Heart left ventricle (tissue), 16 donors: Measurements from ENCODE around the gene TMEM80. TPM values are rescaled to one million over a fixed set of nuclear protein-coding genes. Genes with fewer than 3 reads are reported as not detected.

Source experiments
- ATAC-seq, 4 donors: fragments of 200-7000 bp; cut with Tn5 transposase; one replicate each; pipeline ENCODE4 v1.9.1; 2020 to 2022; ENCODE audit warnings: moderate library complexity in 4 of 4, mild to moderate bottlenecking in 3 of 4, moderate number of reproducible peaks in 1 of 4
- DNase-seq, 5 donors: peaks; one replicate each; pipeline ENCODE4 v3.0.0-alpha.2; 2020
- H3K27ac ChIP-seq, 12 donors: fragments of 200-600 bp; sonication (generic) in 4 of 12; one replicate each; pipeline versions ENCODE4 v1.5.0 to v1.8.0; 2016 to 2022; ENCODE audit warnings: mild to moderate bottlenecking in 2 of 12
- H3K27me3 ChIP-seq, 9 donors: fragments of 200-600 bp; sonication (generic) in 2 of 9; one replicate each; pipeline versions ENCODE4 v1.5.1 to v1.8.0; 2016 to 2022; ENCODE audit warnings: mild to moderate bottlenecking in 3 of 9
- H3K36me3 ChIP-seq, 9 donors: fragments of 200-600 bp; sonication (generic) in 2 of 9; one replicate each; pipeline versions ENCODE4 v1.5.0 to v1.8.0; 2018 to 2022; ENCODE audit warnings: mild to moderate bottlenecking in 2 of 9
- H3K4me1 ChIP-seq, 12 donors: fragments of 200-600 bp; sonication (generic) in 4 of 12; one replicate each; pipeline versions ENCODE4 v1.5.0 to v1.8.0; 2016 to 2022; ENCODE audit warnings: mild to moderate bottlenecking in 3 of 12
- H3K4me3 ChIP-seq, 12 donors: fragments of 200-600 bp; sonication (generic) in 4 of 12; one replicate each; pipeline versions ENCODE4 v1.5.0 to v1.8.0; 2017 to 2022; ENCODE audit warnings: mild to moderate bottlenecking in 9 of 12, moderate library complexity in 4 of 12
- H3K9me3 ChIP-seq, 12 donors: fragments of 200-600 bp; sonication (generic) in 4 of 12; one replicate each; pipeline versions ENCODE4 v1.5.0 to v1.8.0; 2016 to 2022; ENCODE audit warnings: mild to moderate bottlenecking in 1 of 12
- CTCF ChIP-seq, 12 donors: fragments of 200-600 bp; sonication (generic) in 4 of 12; IDR thresholded peaks; one replicate each; pipeline versions ENCODE4 v1.5.0 to v1.8.0; 2018 to 2022; ENCODE audit warnings: antibody characterized with exemption in 12 of 12, mild to moderate bottlenecking in 5 of 12
- POLR2A ChIP-seq, 2 donors: fragments of 450-650 bp; IDR thresholded peaks; one replicate each; pipeline ENCODE4 v1.6.1; 2017; ENCODE audit warnings: antibody characterized with exemption in 2 of 2, mild to moderate bottlenecking in 2 of 2, moderate library complexity in 2 of 2
- WGBS, 4 donors: extraction: QIAGEN DNeasy Blood & Tissue Kit in 2 of 4; methylation state at CpG; one replicate each; pipeline versions ENCODE4 v1.1.5 to v1.1.7; 2013 to 2018; 5-methylcytosine and 5-hydroxymethylcytosine counted together
- intact Hi-C, 10 donors: fragments of 100-400 bp; cut with DNase I; formaldehyde crosslinking; loops; one replicate each; pipeline versions ENCODE4 v1.11.1 to v1.14.2; 2022
- polyA plus RNA-seq, 2 donors: library from polyadenylated mRNA; stranded (reverse); fragments of 200-250 nt; gene quantifications; one replicate each; pipeline ENCODE4 v1.2.3, GENCODE V29; 2013
- total RNA-seq, 9 donors: library from RNA; depleted of rRNA in 2 of 9; stranded (reverse); fragments of >200 nt in 2 of 9; fragmentation: NEBNext Ultra II Directional in 3 of 9; extraction: Animal tissue kit (Norgen Biotek cat#: 25700) in 3 of 9; gene quantifications; one replicate each; pipeline versions ENCODE4 v1.1.0 to v1.2.4, GENCODE V29; 2016 to 2023
- donor health status: ischemic (EF 13 %, LVEDD 7.1; RV severe dilation, severe dysfunction).
- donor health status: healthy with polysubstance abuse.
- donor health status: DM: no; HTN: yes; CAD: no.
- donor health status: DM: no; HTN: no; CAD: no.
- donor health status: ischemic (EF 25% LVEDD 6.9; RV normal size, moderate dysfunction).
- donor health status: ischemic (EF 25% LVEDD 5.7; RV mildly dilated, moderate dysfunction).
- donor health status: healthy.
- donor health status: DM: yes; HTN: yes; CAD: no.
- donor health status: ischemic (EF 35%, LVEDD 5.7; RV mildly dilated, moderate dysfunction).
- donor health status: nonischemic (EF 11% LVEDD 7.7; RV severe dilation, severe dysfunction).
- donor health status: DM: yes; HTN: yes; CAD: no.
- donor health status: PGD.
- donor health status: ischemic (EF 29% LVEDD 5.4; RV normal size, mild dysfunction).
- donor health status: nonischemic (EF 23%, LVEDD 6.1; RV moderate dilation, normal function).

The TMEM80 gene
- total and polyA plus RNA-seq, 11 donors = 8.0 to 18.2 (median 14.9) TPM

GRCh38 chr11:696955-697491 is 1.4 kb downstream of the TMEM80 start:
- WGBS, 4 donors = 71 to 88% (median 78%) methylated on average over 11 of the region's 11 CpGs
- ATAC-seq (no peak), DNase-seq (peak in 1 of 5 donors; percentile 33)
- no peaks in the 10 kb centered on the region for H3K9me3 ChIP-seq
- intact Hi-C loops = loop anchor here in 1 of 10 donors (5.0 kb wide), 1 partner anchor 130 kb away; no protein-coding TSS in a partner anchor
- peak overlapping the region; percentile 14 to 100 (median 98) for H3K27ac ChIP-seq
- H3K36me3 ChIP-seq = peaks cover 0 to 29% (median 15%) of the 10 kb centered on the region in 9 donors
- H3K4me1 ChIP-seq = peaks cover 8 to 40% (median 32%) of the 10 kb centered on the region in 12 donors
- no peaks in the 10 kb centered on the region for H3K27me3 ChIP-seq
- TF ChIP-seq CTCF (IDR thresholded peaks at IDR 0.05) (no peak), POLR2A (IDR thresholded peaks at IDR 0.05) (no peak)
- H3K4me3 ChIP-seq = peak overlapping the region in 7 of 12 donors; percentile 72 to 99 (median 95)

- 83 to 91% (median 89%) methylated on average over 11 of the region's 11 CpGs for WGBS, 4 donors
- peak overlapping the region in 3 of 12 donors; percentile 19 to 99 (median 95) for H3K4me3 ChIP-seq
- peak overlapping the region in 9 of 12 donors; percentile 26 to 100 (median 99) for H3K27ac ChIP-seq
- TF ChIP-seq CTCF (IDR thresholded peaks at IDR 0.05) (no peak), POLR2A (IDR thresholded peaks at IDR 0.05) (no peak)
- H3K27me3 ChIP-seq = no peaks in the 10 kb centered on the region
- no peaks in the 10 kb centered on the region for H3K9me3 ChIP-seq
- DNase-seq (peak in 1 of 5 donors; percentile 15), ATAC-seq (no peak)
- H3K36me3 ChIP-seq = peaks cover 0 to 35% (median 22%) of the 10 kb centered on the region in 9 donors
- intact Hi-C loops = loop anchor here in 1 of 10 donors (5.0 kb wide), 1 partner anchor 131 kb away; no protein-coding TSS in a partner anchor
- peaks cover 8 to 48% (median 32%) of the 10 kb centered on the region in 12 donors for H3K4me1 ChIP-seq
Observed at GRCh38 chr11:697811-698311, 2.2 kb downstream of the TMEM80 start.

- no peaks in the 10 kb centered on the region for H3K27me3 ChIP-seq
- peak in 1 of 5 donors; percentile 30 for DNase-seq
- peak overlapping the region in 1 of 12 donors; percentile 62 for H3K27ac ChIP-seq
- WGBS, 4 donors = 77 to 82% (median 80%) methylated on average over 17 of the region's 17 CpGs
- H3K36me3 ChIP-seq = peaks cover 0 to 41% (median 22%) of the 10 kb centered on the region in 9 donors
- H3K9me3 ChIP-seq = no peaks in the 10 kb centered on the region
- no peak for ATAC-seq
- TF ChIP-seq CTCF (IDR thresholded peaks at IDR 0.05) (no peak), POLR2A (IDR thresholded peaks at IDR 0.05) (no peak)
- H3K4me1 ChIP-seq = peaks cover 7 to 46% (median 26%) of the 10 kb centered on the region in 12 donors
- intact Hi-C loops = loop anchor here in 1 of 10 donors (5.0 kb wide), 1 partner anchor 131 kb away; no protein-coding TSS in a partner anchor
- no peak overlapping the region for H3K4me3 ChIP-seq
Observed at GRCh38 chr11:698493-699115, 3.0 kb downstream of the TMEM80 start.

GRCh38 chr11:699116-699508 is 3.5 kb downstream of the TMEM80 start:
- intact Hi-C loops = loop anchor here in 1 of 10 donors (5.0 kb wide), 1 partner anchor 132 kb away; no protein-coding TSS in a partner anchor
- Histone ChIP-seq H3K9me3 (no peaks in the 10 kb centered on the region), H3K36me3 (peaks cover 0 to 41% (median 22%) of the 10 kb centered on the region in 9 donors), H3K4me1 (peaks cover 3 to 42% (median 21%) of the 10 kb centered on the region in 12 donors), H3K4me3 (no peak overlapping the region), H3K27ac (no peak overlapping the region), H3K27me3 (no peaks in the 10 kb centered on the region)
- TF ChIP-seq POLR2A (IDR thresholded peaks at IDR 0.05) = no peak
- no peak for TF ChIP-seq CTCF (IDR thresholded peaks at IDR 0.05)
- DNase-seq (no peak), ATAC-seq (no peak)
- 93 to 98% (median 95%) methylated on average over 7 of the region's 7 CpGs for WGBS, 4 donors
